Measurements from ENCODE around the gene CLEC7A.

CLEC7A gene

DNA sequence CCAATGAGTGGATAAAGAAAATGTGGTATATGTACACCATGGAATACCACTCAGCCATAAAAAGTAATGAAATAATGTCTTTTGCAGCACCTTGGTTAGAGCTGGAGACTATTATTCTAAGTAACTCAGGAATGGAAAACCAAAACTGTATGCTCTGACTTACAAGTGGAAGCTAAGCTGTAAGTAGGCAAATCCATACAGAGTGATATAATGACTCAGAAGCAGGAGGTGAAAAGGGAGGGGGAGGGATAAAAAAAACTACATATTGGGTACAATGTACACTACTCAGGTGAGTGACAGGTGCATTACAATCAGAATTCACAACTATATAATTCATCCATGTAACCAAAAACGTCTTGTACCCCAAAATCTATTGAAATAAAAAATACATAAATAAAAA lies 16.1 kb downstream of the CLEC7A start:
- no peak overlapping the region for H3K27ac ChIP-seq (ENCODE audit: low read length)
- no peak overlapping the region for H3K4me2 ChIP-seq (ENCODE audit: low read length)
- no peak for TF ChIP-seq EZH2phosphoT487 (IDR thresholded peaks at IDR 0.05; ENCODE audit: low read depth)
- TF ChIP-seq, protein P1, sequence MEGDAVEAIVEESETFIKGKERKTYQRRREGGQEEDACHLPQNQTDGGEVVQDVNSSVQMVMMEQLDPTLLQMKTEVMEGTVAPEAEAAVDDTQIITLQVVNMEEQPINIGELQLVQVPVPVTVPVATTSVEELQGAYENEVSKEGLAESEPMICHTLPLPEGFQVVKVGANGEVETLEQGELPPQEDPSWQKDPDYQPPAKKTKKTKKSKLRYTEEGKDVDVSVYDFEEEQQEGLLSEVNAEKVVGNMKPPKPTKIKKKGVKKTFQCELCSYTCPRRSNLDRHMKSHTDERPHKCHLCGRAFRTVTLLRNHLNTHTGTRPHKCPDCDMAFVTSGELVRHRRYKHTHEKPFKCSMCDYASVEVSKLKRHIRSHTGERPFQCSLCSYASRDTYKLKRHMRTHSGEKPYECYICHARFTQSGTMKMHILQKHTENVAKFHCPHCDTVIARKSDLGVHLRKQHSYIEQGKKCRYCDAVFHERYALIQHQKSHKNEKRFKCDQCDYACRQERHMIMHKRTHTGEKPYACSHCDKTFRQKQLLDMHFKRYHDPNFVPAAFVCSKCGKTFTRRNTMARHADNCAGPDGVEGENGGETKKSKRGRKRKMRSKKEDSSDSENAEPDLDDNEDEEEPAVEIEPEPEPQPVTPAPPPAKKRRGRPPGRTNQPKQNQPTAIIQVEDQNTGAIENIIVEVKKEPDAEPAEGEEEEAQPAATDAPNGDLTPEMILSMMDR (IDR thresholded peaks at IDR 0.05; ENCODE audit: low read depth, low read length) = no peak

DNA sequence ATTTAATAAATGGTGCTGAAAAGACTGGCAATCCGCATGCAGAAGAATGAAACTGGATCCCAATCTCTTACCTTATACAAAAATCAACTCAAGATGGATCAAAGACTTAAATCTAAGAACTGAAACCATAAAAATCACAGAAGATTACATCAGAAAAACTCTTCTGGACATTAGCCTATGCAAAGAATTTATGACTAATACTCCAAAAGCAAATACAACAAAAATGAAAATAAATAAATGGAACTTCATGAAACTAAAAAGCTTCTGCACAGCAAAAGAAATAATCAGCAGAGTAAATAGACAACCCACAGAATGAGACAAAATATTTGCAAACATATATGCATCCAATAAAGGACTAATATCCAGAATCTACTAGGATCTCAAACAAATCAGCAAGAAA lies 16.9 kb downstream of the CLEC7A start:
- H3K79me2 ChIP-seq (ENCODE audit: low read length) = no peaks in the 10 kb centered on the region
- H2AFZ ChIP-seq (ENCODE audit: low read depth, low read length) = no peak overlapping the region
- H4K20me1 ChIP-seq (ENCODE audit: insufficient read depth, low read length) = no peaks in the 10 kb centered on the region
- no peak overlapping the region for H3K4me2 ChIP-seq (ENCODE audit: low read length)
- no peaks in the 10 kb centered on the region for H3K36me3 ChIP-seq (replicated peaks; ENCODE audit: low read depth, low read length)
- H3K9ac ChIP-seq (ENCODE audit: low read length) = no peak overlapping the region
- H3K4me3 ChIP-seq (ENCODE audit: low read length) = no peak overlapping the region
- no peaks in the 10 kb centered on the region for H3K9me3 ChIP-seq (ENCODE audit: insufficient read depth, low read length)
- H3K4me1 ChIP-seq (ENCODE audit: low read length) = no peaks in the 10 kb centered on the region
- TF ChIP-seq, protein P1 (IDR thresholded peaks at IDR 0.05; ENCODE audit: low read depth, low read length) = no peak
- TF ChIP-seq EZH2phosphoT487 (IDR thresholded peaks at IDR 0.05; ENCODE audit: low read depth) = no peak
- no peaks in the 10 kb centered on the region for H3K27me3 ChIP-seq (ENCODE audit: low read depth, low read length)
- no peak overlapping the region for H3K27ac ChIP-seq (ENCODE audit: low read length)

More for the DNA sequence above, 16.1 kb downstream of the CLEC7A start:
- Histone ChIP-seq H4K20me1 (ENCODE audit: insufficient read depth, low read length) (no peaks in the 10 kb centered on the region), H3K36me3 (replicated peaks; ENCODE audit: low read depth, low read length) (no peaks in the 10 kb centered on the region), H3K9me3 (ENCODE audit: insufficient read depth, low read length) (no peaks in the 10 kb centered on the region), H3K9ac (ENCODE audit: low read length) (no peak overlapping the region), H3K4me3 (ENCODE audit: low read length) (no peak overlapping the region), H2AFZ (ENCODE audit: low read depth, low read length) (no peak overlapping the region), H3K4me1 (ENCODE audit: low read length) (no peaks in the 10 kb centered on the region), H3K27me3 (ENCODE audit: low read depth, low read length) (no peaks in the 10 kb centered on the region), H3K79me2 (ENCODE audit: low read length) (no peaks in the 10 kb centered on the region)

DNA sequence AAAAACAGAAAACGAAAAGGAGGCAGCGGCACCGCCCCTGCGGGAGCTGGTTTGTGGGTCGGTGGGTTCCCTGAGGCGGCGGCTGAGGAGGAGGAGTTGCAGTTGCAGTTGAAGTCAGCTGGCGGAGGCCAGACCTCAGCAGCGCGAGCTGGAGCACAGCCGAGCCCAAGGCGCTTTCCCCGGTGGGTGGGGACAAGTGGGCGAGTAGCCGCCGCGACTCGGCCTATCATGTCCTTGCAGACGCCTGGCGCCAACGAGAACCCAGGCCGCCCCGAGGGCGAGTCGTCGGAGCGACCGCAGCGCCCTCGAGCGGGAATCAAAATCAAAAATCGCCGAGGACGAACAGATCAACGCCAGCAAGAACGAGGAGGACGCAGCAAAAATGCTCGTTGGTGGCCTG lies 18.5 kb downstream of the CLEC7A start:
- Histone ChIP-seq H3K4me1 (ENCODE audit: low read length) (no peaks in the 10 kb centered on the region), H3K79me2 (ENCODE audit: low read length) (no peaks in the 10 kb centered on the region), H3K36me3 (replicated peaks; ENCODE audit: low read depth, low read length) (no peaks in the 10 kb centered on the region), H3K4me2 (ENCODE audit: low read length) (no peak overlapping the region), H3K27me3 (ENCODE audit: low read depth, low read length) (no peaks in the 10 kb centered on the region), H3K9ac (ENCODE audit: low read length) (no peak overlapping the region), H3K4me3 (ENCODE audit: low read length) (no peak overlapping the region), H2AFZ (ENCODE audit: low read depth, low read length) (no peak overlapping the region), H3K27ac (ENCODE audit: low read length) (no peak overlapping the region), H4K20me1 (ENCODE audit: insufficient read depth, low read length) (no peaks in the 10 kb centered on the region), H3K9me3 (ENCODE audit: insufficient read depth, low read length) (no peaks in the 10 kb centered on the region)
- TF ChIP-seq EZH2phosphoT487 (IDR thresholded peaks at IDR 0.05; ENCODE audit: low read depth) = no peak
- TF ChIP-seq, protein P1 (IDR thresholded peaks at IDR 0.05; ENCODE audit: low read depth, low read length) = no peak

DNA sequence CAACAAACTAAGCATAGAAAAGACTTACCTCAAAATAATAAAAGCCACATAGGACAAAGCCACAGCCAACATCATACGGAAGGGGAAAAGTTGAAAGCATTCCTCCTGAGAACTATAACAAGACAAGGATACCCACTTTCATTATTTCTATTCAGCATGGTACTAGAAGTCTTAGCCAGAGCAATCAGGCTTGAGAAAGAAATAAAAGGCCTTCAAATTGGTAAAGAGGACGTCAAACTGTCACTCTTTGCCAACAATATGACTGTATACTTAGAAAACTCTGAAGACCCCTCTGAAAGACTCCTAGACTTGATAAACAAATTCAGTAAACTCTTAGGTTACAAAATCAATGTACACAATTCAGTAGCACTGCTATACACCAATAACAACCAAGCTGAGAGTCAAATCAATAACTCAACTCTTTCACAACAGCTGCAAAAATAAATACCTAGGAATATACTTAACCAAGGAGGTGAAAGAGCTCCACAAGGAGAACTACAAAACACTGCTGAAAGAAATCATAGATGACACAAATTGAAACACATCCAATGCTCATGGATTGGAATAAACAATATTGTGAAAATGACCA lies 19.6 kb downstream of the CLEC7A start:
- no peak overlapping the region for H3K4me3 ChIP-seq (ENCODE audit: low read length)
- H4K20me1 ChIP-seq (ENCODE audit: insufficient read depth, low read length) = no peaks in the 10 kb centered on the region
- no peak overlapping the region for H3K9ac ChIP-seq (ENCODE audit: low read length)
- H3K4me1 ChIP-seq (ENCODE audit: low read length) = no peaks in the 10 kb centered on the region
- no peaks in the 10 kb centered on the region for H3K79me2 ChIP-seq (ENCODE audit: low read length)
- H3K4me2 ChIP-seq (ENCODE audit: low read length) = no peak overlapping the region
- H3K9me3 ChIP-seq (ENCODE audit: insufficient read depth, low read length) = no peaks in the 10 kb centered on the region
- no peak overlapping the region for H2AFZ ChIP-seq (ENCODE audit: low read depth, low read length)
- no peak overlapping the region for H3K27ac ChIP-seq (ENCODE audit: low read length)
- no peaks in the 10 kb centered on the region for H3K36me3 ChIP-seq (replicated peaks; ENCODE audit: low read depth, low read length)
- no peak for TF ChIP-seq EZH2phosphoT487 (IDR thresholded peaks at IDR 0.05; ENCODE audit: low read depth)
- TF ChIP-seq, protein P1 (IDR thresholded peaks at IDR 0.05; ENCODE audit: low read depth, low read length) = no peak
- no peaks in the 10 kb centered on the region for H3K27me3 ChIP-seq (ENCODE audit: low read depth, low read length)
